OCI-LY7 (cell line): Measurements from ENCODE around the gene ASB10. TPM values are rescaled to one million over a fixed set of nuclear protein-coding genes. Genes with fewer than 3 reads are reported as not detected.

ENCODE experiments used
- BruUV-seq: library from RNA; stranded (reverse); fragments of 400-500 nt; replicated peaks from 2 replicates; lab custom pipeline; 2021; lab: Mats Ljungman, UMichigan
- CTCF ChIA-PET: fragments of 300-600 bp; sonication (Branson Sonifier 250); formaldehyde crosslinking; loops from one replicate; lab custom pipeline; 2022; ENCODE audit warnings: antibody characterized with exemption; ENCODE audit not compliant: unreplicated experiment; lab: Charles Lee
- POLR2A ChIA-PET: fragments of 300-600 bp; sonication (Branson Sonifier 250); formaldehyde crosslinking; loops from one replicate; lab custom pipeline; 2022; ENCODE audit warnings: antibody characterized with exemption; lab: Charles Lee
- DNase-seq: peaks from one replicate; pipeline ENCODE4 v3.0.0-alpha.2; 2015; ENCODE audit warnings: low spot score
- H2AFZ ChIP-seq: fragments of 200-600 bp; sonication (generic), shearing (Covaris generic); 2 replicates; pipeline ENCODE4 v1.6.1; 2014; ENCODE audit warnings: mild to moderate bottlenecking, antibody characterized with exemption, low read length, moderate library complexity
- H3K27ac ChIP-seq: fragments of 200-600 bp; sonication (generic); 2 replicates; pipeline ENCODE4 v1.5.1; 2014; ENCODE audit warnings: mixed run types, low read depth, mild to moderate bottlenecking, moderate library complexity, low read length, inconsistent platforms; ENCODE audit not compliant: poor library complexity, severe bottlenecking
- H3K36me3 ChIP-seq: fragments of 200-600 bp; sonication (generic); 2 replicates; pipeline ENCODE4 v1.6.1; 2014; ENCODE audit warnings: mild to moderate bottlenecking, antibody characterized with exemption, low read length, moderate library complexity, mixed read lengths; ENCODE audit not compliant: insufficient read depth
- H3K4me1 ChIP-seq: fragments of 200-600 bp; sonication (generic); 2 replicates; pipeline ENCODE4 v1.5.1; 2014; ENCODE audit warnings: mild to moderate bottlenecking, low read length; ENCODE audit not compliant: insufficient read depth, poor library complexity, severe bottlenecking
- H3K4me2 ChIP-seq: fragments of 200-600 bp; sonication (generic); 2 replicates; pipeline ENCODE4 v1.6.1; 2014; ENCODE audit warnings: mild to moderate bottlenecking, low read length
- H3K4me3 ChIP-seq: fragments of 200-600 bp; sonication (generic); 2 replicates; pipeline ENCODE4 v1.5.1; 2014; ENCODE audit warnings: mild to moderate bottlenecking, low read depth, low read length; ENCODE audit not compliant: poor library complexity, severe bottlenecking
- H3K79me2 ChIP-seq: fragments of 200-600 bp; sonication (generic); 2 replicates; pipeline ENCODE4 v1.6.1; 2016; ENCODE audit warnings: low read depth, mild to moderate bottlenecking, low read length, moderate library complexity, mixed read lengths; ENCODE audit not compliant: insufficient read depth
- H3K9me2 ChIP-seq: fragments of 200-600 bp; sonication (generic); 2 replicates; pipeline ENCODE4 v1.6.1; 2016; ENCODE audit warnings: mild to moderate bottlenecking, low read length, mixed read lengths; ENCODE audit not compliant: insufficient read depth
- H3K9me3 ChIP-seq: fragments of 200-600 bp; sonication (generic); 2 replicates; pipeline ENCODE4 v1.6.1; 2014; ENCODE audit warnings: mild to moderate bottlenecking, mixed run types, low read length, mixed read lengths
- H4K20me1 ChIP-seq: fragments of 200-600 bp; sonication (generic); 2 replicates; pipeline ENCODE4 v1.6.1; 2014; ENCODE audit warnings: mild to moderate bottlenecking, antibody characterized with exemption, low read length, moderate library complexity, mixed read lengths; ENCODE audit not compliant: insufficient read depth
- EZH2phosphoT487 ChIP-seq: fragments of 200-600 bp; sonication (generic); IDR thresholded peaks from 2 replicates; pipeline ENCODE4 v1.6.1; 2018; ENCODE audit warnings: low read depth, borderline replicate concordance, mild to moderate bottlenecking, mixed run types, antibody characterized with exemption, low read length, moderate library complexity, mixed read lengths
- intact Hi-C: fragments of 100-400 bp; cut with micrococcal nuclease; formaldehyde crosslinking; loops from one replicate; pipeline ENCODE4 v1.10.0; 2022; ENCODE audit not compliant: unreplicated experiment
- total RNA-seq, 2 experiments: library from RNA; depleted of rRNA in 1 of 2; stranded (reverse); fragments of >200 nt in 1 of 2; shearing (Covaris generic) in 1 of 2; gene quantifications; 2 replicates each; pipeline ENCODE4 v1.2.3, GENCODE V29; 2014 to 2022
- TF ChIP-seq, protein P1 (sequence below): fragments of 200-600 bp; sonication (generic); conservative IDR thresholded peaks from 2 replicates; pipeline ENCODE4 v1.5.1; 2014; ENCODE audit warnings: mild to moderate bottlenecking, antibody characterized with exemption, low read length, moderate library complexity, mixed read lengths

Gene ASB10
- total RNA-seq, 2 experiments from 2014 or later: not detected

DNA sequence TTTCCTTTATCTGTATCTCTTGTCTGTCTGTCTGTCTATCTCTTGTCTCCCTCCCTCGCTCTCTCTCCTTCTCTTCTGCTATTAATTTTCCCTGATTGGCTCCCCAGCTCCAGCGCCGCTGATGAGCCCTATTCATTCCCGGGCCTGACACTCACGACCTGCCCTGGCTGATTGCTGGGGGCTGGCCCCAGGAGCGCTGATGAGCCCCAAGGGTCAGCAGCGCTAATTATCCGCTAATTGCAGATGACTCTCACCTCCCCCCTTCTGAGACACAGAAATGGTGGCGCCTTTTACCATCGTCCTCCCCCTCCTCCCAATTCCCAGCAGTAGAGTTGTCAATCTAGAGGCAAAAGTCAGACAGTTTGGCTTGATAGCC is 18.3 kb downstream of the ASB10 start:
- no peak overlapping the region for H3K4me2 ChIP-seq
- H3K9me3 ChIP-seq: no peaks in the 10 kb centered on the region
- H3K4me3 ChIP-seq: no peak overlapping the region
- H3K9me2 ChIP-seq: no peaks in the 10 kb centered on the region
- no peaks in the 10 kb centered on the region for H3K4me1 ChIP-seq
- H3K27ac ChIP-seq: no peak overlapping the region
- ChIA-PET CTCF (no interaction called here), POLR2A (no interaction called here)
- intact Hi-C loops: no loop called here
- no peaks in the 10 kb centered on the region for H4K20me1 ChIP-seq
- BruUV-seq: no TSS peak
- no peak overlapping the region for H2AFZ ChIP-seq
- TF ChIP-seq, protein P1, sequence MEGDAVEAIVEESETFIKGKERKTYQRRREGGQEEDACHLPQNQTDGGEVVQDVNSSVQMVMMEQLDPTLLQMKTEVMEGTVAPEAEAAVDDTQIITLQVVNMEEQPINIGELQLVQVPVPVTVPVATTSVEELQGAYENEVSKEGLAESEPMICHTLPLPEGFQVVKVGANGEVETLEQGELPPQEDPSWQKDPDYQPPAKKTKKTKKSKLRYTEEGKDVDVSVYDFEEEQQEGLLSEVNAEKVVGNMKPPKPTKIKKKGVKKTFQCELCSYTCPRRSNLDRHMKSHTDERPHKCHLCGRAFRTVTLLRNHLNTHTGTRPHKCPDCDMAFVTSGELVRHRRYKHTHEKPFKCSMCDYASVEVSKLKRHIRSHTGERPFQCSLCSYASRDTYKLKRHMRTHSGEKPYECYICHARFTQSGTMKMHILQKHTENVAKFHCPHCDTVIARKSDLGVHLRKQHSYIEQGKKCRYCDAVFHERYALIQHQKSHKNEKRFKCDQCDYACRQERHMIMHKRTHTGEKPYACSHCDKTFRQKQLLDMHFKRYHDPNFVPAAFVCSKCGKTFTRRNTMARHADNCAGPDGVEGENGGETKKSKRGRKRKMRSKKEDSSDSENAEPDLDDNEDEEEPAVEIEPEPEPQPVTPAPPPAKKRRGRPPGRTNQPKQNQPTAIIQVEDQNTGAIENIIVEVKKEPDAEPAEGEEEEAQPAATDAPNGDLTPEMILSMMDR: no peak
- no peak for TF ChIP-seq EZH2phosphoT487
- H3K36me3 ChIP-seq: no peaks in the 10 kb centered on the region
- no peak for DNase-seq
- no peaks in the 10 kb centered on the region for H3K79me2 ChIP-seq

DNA sequence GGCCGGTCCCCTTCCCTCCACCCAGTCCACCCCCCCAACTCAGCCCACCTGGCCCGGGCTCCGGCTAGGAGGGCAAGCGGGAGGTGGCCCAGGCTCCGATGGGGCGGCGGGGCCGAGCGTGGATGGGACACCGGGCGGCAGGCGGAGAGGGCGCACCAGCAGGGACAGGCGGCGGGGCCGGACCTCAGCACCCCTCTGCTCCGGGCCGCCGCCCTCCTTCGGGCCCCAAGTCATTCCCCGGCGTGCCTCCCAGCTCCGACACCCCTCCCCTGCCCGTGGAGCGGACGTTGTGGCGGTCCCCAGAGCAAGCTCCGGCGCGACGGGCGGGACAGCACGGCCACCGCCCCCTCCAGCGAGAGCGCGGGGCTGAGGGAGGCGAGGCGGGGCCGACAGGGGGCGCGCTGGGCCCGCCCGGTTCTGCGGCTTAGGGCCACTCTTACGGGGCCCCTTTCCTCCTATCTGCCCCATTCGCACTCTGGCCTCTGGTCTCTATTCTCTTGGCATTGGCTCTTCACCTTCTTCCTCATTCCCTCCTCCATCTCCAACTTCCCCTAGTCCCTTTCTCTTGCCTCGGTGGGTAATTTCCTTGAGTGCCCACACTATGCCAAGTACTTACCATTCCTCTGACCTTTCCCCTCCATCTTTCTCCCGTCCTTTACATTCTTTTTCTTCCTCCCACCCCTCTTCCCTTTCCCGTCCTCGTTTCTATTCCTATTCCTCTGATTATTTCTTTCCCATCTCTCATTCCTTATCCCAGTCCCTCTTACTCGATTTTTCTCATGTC is 18.9 kb downstream of the ASB10 start:
- Histone ChIP-seq H3K9me2 (no peaks in the 10 kb centered on the region), H3K9me3 (no peaks in the 10 kb centered on the region), H2AFZ (no peak overlapping the region), H3K4me1 (no peaks in the 10 kb centered on the region), H4K20me1 (no peaks in the 10 kb centered on the region), H3K36me3 (no peaks in the 10 kb centered on the region), H3K27ac (no peak overlapping the region), H3K4me3 (no peak overlapping the region), H3K4me2 (no peak overlapping the region), H3K79me2 (no peaks in the 10 kb centered on the region)
- ChIA-PET CTCF (no interaction called here), POLR2A (no interaction called here)
- DNase-seq: peak; percentile 17
- TF ChIP-seq, protein P1: peak; percentile 73
- TF ChIP-seq EZH2phosphoT487: no peak
- BruUV-seq: no TSS peak
- intact Hi-C loops: no loop called here

DNA sequence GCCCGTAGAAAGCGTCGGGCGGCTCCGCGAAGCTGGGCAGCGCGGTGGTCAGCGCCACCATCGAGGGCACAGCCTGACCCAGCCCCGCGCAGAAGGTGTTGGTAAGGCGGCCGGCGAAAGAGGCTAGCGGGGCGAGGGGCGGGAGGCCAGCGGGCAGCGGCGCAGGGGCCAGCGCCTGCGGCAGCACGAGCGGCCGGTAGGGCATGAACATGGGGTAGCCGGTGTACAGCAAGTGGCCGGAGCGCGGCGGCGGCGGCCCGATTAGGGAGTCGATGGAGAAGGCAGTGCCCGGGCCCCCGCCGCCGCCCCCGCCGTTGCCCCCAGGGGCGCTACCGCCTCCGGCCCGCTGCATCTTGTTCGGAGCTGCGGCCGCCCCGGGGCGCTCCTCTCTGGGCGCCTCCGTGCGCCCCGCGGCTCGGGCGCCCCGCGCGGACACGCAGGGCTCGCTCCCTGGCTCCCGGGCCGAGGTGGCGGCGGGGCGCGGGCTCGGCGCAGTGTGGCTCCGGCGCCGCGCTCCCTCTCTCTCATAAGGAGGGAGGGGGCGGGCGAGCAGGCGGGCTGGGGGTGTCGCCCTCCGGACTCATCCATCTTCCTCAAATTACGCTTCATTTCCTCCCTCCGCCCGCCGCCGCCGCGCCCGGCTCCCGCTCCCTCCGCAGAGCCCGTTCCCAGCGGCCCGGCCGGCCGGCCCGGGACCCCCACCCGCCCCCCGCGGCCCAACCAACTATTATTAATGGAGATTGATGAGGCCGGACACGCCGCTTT is 19.7 kb downstream of the ASB10 start, which contains the start of gene GBX1:
TSS of gene GBX1 (minus strand) at position 498 of the 765 bp plus-strand sequence. CDS start at position 352, 146 bp downstream.
- Histone ChIP-seq H3K4me3 (no peak within 1 kb of the TSS), H4K20me1 (no peaks in the 10 kb centered on the region), H3K79me2 (no peaks in the 10 kb centered on the region), H3K4me1 (no peaks in the 10 kb centered on the region), H3K27ac (no peak within 1 kb of the TSS), H2AFZ (no peak within 1 kb of the TSS), H3K9me2 (no peaks in the 10 kb centered on the region), H3K9me3 (no peaks in the 10 kb centered on the region), H3K36me3 (no peaks in the 10 kb centered on the region), H3K4me2 (no peak within 1 kb of the TSS)
- intact Hi-C loops: no loop called here
- DNase-seq: no peak
- no TSS peak for BruUV-seq
- CTCF ChIA-PET: no interaction called here
- POLR2A ChIA-PET: no interaction called here
- no peak for TF ChIP-seq EZH2phosphoT487
- TF ChIP-seq, protein P1: no peak
